Measurements from ENCODE around the gene FOXN3.
A peak's percentile ranks its signal among the peaks of the same experiment; 100 is the strongest.

The FOXN3 gene

DNA sequence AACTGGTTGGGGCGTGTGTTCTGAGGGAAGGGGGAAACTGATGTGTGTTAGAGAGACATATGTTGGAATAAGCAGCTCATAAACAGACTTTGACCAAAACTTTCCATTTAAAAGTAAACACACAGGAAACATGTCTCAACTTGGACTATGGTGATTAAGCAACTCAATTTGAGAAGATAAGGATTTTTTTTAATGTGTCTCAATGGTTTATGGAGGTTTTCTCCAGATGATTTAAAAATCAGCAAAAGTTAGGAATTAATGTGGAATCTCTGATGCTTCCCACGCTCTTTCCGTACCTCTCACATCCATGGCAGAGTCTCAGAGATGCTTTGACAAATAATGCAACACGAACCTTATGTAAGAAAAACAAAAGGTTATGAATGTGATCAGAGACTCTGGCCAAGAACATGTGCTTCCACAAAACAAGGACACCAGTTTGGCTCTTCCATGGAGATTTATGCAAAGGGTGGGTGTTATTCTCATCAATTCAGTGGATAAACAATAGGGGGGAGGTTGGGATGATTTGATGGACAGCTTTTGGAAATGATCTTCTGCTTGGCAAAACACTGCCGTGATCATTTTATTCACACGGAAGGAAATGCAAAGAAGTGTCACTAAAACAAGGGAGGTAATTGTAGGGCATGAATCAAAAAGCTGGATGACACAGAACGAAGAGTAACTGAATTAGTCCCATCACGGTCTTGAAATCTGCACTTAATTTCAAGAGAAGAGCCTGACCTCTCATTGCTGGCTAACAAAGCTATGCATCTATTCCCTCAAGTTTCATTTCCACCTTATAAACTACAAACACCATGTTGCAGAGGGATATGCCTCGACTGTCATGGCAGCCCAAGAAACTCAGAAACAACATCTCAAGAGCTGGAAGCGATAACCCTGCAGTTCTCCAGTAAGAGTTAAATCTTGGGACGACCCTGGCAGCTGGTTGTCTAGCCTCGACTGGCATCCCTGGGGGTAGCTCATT lies 76.5 kb downstream of the FOXN3 start:
- Histone ChIP-seq H3K4me3 (ENCODE audit: insufficient read depth, low read depth, low read length) (no peak overlapping the region), H3K4me1 (ENCODE audit: control insufficient read depth, insufficient read depth, low read length) (peaks cover 58% of the 10 kb centered on the region), H3K27ac (ENCODE audit: insufficient read depth, low read depth, low read length, poor library complexity, severe bottlenecking) (no peak overlapping the region), H3K27me3 (ENCODE audit: control insufficient read depth, insufficient read depth, low read length, poor library complexity, severe bottlenecking) (no peaks in the 10 kb centered on the region), H3K9me3 (ENCODE audit: control insufficient read depth, low read length) (no peaks in the 10 kb centered on the region), H3K36me3 (ENCODE audit: control insufficient read depth, insufficient read depth, low read length) (no peaks in the 10 kb centered on the region)
- WGBS, 2 experiments, result 83 to 88% methylated on average over 11 of the region's 12 CpGs

GRCh38 chr14:89339579-89339978 lies 77.5 kb downstream of the FOXN3 start:
- Histone ChIP-seq H3K4me1 (ENCODE audit: control insufficient read depth, insufficient read depth, low read length) (peaks cover 58% of the 10 kb centered on the region), H3K27me3 (ENCODE audit: control insufficient read depth, insufficient read depth, low read length, poor library complexity, severe bottlenecking) (no peaks in the 10 kb centered on the region), H3K9me3 (ENCODE audit: control insufficient read depth, low read length) (no peaks in the 10 kb centered on the region), H3K36me3 (ENCODE audit: control insufficient read depth, insufficient read depth, low read length) (no peaks in the 10 kb centered on the region), H3K27ac (ENCODE audit: insufficient read depth, low read depth, low read length, poor library complexity, severe bottlenecking) (peak overlapping the region; percentile 2), H3K4me3 (ENCODE audit: insufficient read depth, low read depth, low read length) (no peak overlapping the region)
- WGBS, 2 experiments, result 53 to 57% methylated on average over 8 to 9 of the region's 9 CpGs

DNA sequence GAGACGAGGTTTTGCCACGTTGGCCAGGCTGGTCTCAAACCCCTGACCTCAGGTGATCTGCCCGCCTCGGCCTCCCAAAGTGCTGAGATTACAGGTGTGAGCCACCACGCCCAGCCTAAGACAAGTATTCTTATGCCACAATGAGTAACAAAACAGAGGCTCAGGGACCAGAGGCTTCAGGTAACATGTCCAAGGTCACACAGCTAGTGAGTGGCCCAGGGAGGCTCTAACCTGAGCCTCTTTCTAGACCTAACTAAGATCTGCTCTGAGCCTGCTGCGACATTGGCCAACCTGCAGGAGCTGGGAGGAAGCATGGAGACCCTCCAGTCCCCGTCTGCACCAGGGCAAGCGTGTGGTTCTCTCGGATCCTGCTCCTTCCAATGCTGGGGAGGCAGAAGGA lies 77.9 kb downstream of the FOXN3 start:
- Histone ChIP-seq H3K36me3 (ENCODE audit: control insufficient read depth, insufficient read depth, low read length) (no peaks in the 10 kb centered on the region), H3K4me3 (ENCODE audit: insufficient read depth, low read depth, low read length) (no peak overlapping the region), H3K27ac (ENCODE audit: insufficient read depth, low read depth, low read length, poor library complexity, severe bottlenecking) (peak overlapping the region; percentile 2), H3K4me1 (ENCODE audit: control insufficient read depth, insufficient read depth, low read length) (peaks cover 58% of the 10 kb centered on the region), H3K27me3 (ENCODE audit: control insufficient read depth, insufficient read depth, low read length, poor library complexity, severe bottlenecking) (no peaks in the 10 kb centered on the region), H3K9me3 (ENCODE audit: control insufficient read depth, low read length) (no peaks in the 10 kb centered on the region)
- 93% methylated on average over 9 of the region's 9 CpGs for WGBS, 2 experiments

DNA sequence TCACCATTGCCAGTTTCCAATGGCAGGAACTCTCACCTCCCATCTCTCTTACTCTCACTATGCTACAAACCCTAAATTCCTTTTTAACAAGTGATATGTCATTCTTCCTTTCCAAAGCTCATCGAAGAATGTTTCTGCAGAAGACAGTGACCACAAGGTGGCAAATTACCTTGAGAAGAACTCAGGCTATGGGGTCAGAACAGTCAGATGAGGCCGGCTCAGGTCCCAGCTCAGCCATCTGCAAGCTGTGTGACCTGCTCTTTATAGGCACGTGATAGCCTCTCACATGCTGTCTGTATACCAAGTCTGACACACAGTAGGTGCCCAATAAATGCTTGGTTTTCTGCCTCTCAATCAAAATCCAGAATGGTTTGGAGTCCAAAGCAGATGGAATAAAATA lies 80.7 kb downstream of the FOXN3 start:
- Histone ChIP-seq H3K27me3 (ENCODE audit: control insufficient read depth, insufficient read depth, low read length, poor library complexity, severe bottlenecking) (no peaks in the 10 kb centered on the region), H3K4me3 (ENCODE audit: insufficient read depth, low read depth, low read length) (no peak overlapping the region), H3K4me1 (ENCODE audit: control insufficient read depth, insufficient read depth, low read length) (peaks cover 41% of the 10 kb centered on the region), H3K36me3 (ENCODE audit: control insufficient read depth, insufficient read depth, low read length) (no peaks in the 10 kb centered on the region), H3K9me3 (ENCODE audit: control insufficient read depth, low read length) (no peaks in the 10 kb centered on the region), H3K27ac (ENCODE audit: insufficient read depth, low read depth, low read length, poor library complexity, severe bottlenecking) (no peak overlapping the region)
- 73 to 75% methylated on average over 3 of the region's 3 CpGs for WGBS, 2 experiments

GRCh38 chr14:89332031-89332430 lies 85.0 kb downstream of the FOXN3 start:
- no peaks in the 10 kb centered on the region for H3K27me3 ChIP-seq (ENCODE audit: control insufficient read depth, insufficient read depth, low read length, poor library complexity, severe bottlenecking)
- 91 to 99% methylated on average over 3 of the region's 3 CpGs for WGBS, 2 experiments

DNA sequence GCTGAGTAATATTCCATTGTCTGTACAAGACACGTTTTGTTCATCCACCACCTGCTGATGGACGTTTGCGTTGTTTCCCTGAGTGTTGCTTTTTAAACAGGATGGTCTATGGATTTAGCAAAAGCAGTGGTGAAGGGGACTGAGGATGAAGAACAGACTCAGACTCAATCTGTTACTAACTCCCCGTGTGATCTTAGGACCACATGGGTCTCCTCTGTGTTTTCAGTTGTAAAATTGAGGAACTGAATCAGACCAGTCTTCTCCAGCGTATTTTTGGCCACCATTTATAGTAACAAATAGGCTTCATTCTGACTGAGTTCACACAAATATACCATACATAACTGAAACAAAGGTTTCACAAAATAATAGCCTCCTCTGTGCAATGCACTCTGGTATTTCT lies 85.6 kb downstream of the FOXN3 start:
- H3K4me1 ChIP-seq (ENCODE audit: control insufficient read depth, insufficient read depth, low read length), result no peaks in the 10 kb centered on the region
- no peak overlapping the region for H3K27ac ChIP-seq (ENCODE audit: insufficient read depth, low read depth, low read length, poor library complexity, severe bottlenecking)
- 91 to 97% methylated on average over 5 of the region's 5 CpGs for WGBS, 2 experiments

More at GRCh38 chr14:89332031-89332430, 85.0 kb downstream of the FOXN3 start:
- Histone ChIP-seq H3K36me3 (ENCODE audit: control insufficient read depth, insufficient read depth, low read length) (no peaks in the 10 kb centered on the region), H3K9me3 (ENCODE audit: control insufficient read depth, low read length) (no peaks in the 10 kb centered on the region), H3K4me3 (ENCODE audit: insufficient read depth, low read depth, low read length) (no peak overlapping the region), H3K27ac (ENCODE audit: insufficient read depth, low read depth, low read length, poor library complexity, severe bottlenecking) (no peak overlapping the region), H3K4me1 (ENCODE audit: control insufficient read depth, insufficient read depth, low read length) (peaks cover 5% of the 10 kb centered on the region)

DNA sequence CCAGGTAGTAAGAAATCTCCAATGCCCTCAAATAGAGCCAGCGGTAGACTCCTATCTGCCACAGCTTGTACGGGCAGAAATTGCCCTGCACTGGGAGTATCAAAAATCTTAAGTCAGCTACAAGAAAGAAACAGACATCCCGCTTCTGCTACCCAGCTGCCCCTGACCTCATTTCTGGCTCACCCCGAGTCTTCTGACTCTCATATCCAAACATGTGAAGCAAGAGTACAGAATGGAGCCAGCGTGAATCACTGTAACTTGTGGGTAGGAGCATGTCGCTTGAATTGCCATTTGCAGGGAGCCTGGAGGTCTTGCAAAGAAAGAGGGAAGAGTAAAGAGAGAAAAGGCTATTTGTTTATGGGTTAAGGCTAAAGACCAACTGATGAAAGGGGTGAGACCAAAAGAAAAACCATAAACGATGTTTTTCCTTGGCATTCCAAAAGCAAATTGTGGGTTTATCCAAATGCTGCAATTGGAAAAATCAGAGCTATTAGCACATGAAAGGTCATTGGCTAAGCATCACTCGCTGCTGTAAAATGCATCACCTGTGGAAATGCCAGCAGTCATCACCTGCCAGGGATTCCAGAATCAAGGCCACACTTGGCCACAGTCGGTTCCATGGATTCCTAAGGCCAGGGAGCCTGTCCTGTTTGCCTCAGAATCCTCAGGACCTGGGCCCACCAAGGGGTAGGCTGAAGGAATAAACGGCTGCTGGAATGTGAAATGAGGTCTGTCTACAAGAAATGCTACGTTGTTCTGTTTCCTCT lies 86.6 kb downstream of the FOXN3 start:
- H3K27me3 ChIP-seq (ENCODE audit: control insufficient read depth, insufficient read depth, low read length, poor library complexity, severe bottlenecking), result no peaks in the 10 kb centered on the region
- WGBS, 2 experiments, result 92 to 94% methylated on average over 11 of the region's 11 CpGs
- H3K4me1 ChIP-seq (ENCODE audit: control insufficient read depth, insufficient read depth, low read length), result no peaks in the 10 kb centered on the region
- no peaks in the 10 kb centered on the region for H3K36me3 ChIP-seq (ENCODE audit: control insufficient read depth, insufficient read depth, low read length)
- H3K27ac ChIP-seq (ENCODE audit: insufficient read depth, low read depth, low read length, poor library complexity, severe bottlenecking), result no peak overlapping the region
- no peaks in the 10 kb centered on the region for H3K9me3 ChIP-seq (ENCODE audit: control insufficient read depth, low read length)
- H3K4me3 ChIP-seq (ENCODE audit: insufficient read depth, low read depth, low read length), result no peak overlapping the region

More for the DNA sequence above, 85.6 kb downstream of the FOXN3 start:
- Histone ChIP-seq H3K36me3 (ENCODE audit: control insufficient read depth, insufficient read depth, low read length) (no peaks in the 10 kb centered on the region), H3K9me3 (ENCODE audit: control insufficient read depth, low read length) (no peaks in the 10 kb centered on the region), H3K27me3 (ENCODE audit: control insufficient read depth, insufficient read depth, low read length, poor library complexity, severe bottlenecking) (no peaks in the 10 kb centered on the region), H3K4me3 (ENCODE audit: insufficient read depth, low read depth, low read length) (no peak overlapping the region)

DNA sequence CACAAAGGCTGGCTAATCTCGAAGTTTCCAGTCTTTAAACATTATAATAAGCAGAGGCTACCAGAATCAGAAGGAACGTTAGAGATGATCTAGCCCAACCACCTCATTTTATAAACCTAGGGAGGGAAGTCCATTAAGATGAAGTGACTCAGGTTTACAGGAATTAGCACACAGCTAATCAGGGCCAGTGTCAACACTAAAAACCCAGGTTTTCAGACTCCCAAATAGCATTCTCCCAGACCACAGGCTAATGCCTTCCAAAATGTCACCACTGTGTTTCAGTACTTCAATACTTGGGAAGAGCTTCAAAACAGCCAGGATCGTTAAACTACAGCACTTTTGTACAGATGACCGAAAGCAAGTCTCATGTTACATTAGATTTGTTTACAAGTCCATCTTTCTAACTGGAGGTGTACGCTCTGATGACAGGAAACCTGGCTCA lies 89.2 kb downstream of the FOXN3 start:
- H3K4me3 ChIP-seq (ENCODE audit: insufficient read depth, low read depth, low read length), result no peak overlapping the region
- H3K9me3 ChIP-seq (ENCODE audit: control insufficient read depth, low read length), result no peaks in the 10 kb centered on the region
- no peaks in the 10 kb centered on the region for H3K36me3 ChIP-seq (ENCODE audit: control insufficient read depth, insufficient read depth, low read length)
- H3K4me1 ChIP-seq (ENCODE audit: control insufficient read depth, insufficient read depth, low read length), result no peaks in the 10 kb centered on the region
- H3K27ac ChIP-seq (ENCODE audit: insufficient read depth, low read depth, low read length, poor library complexity, severe bottlenecking), result no peak overlapping the region
- H3K27me3 ChIP-seq (ENCODE audit: control insufficient read depth, insufficient read depth, low read length, poor library complexity, severe bottlenecking), result no peaks in the 10 kb centered on the region
- WGBS, 2 experiments, result 82 to 89% methylated on average over 5 of the region's 5 CpGs

DNA sequence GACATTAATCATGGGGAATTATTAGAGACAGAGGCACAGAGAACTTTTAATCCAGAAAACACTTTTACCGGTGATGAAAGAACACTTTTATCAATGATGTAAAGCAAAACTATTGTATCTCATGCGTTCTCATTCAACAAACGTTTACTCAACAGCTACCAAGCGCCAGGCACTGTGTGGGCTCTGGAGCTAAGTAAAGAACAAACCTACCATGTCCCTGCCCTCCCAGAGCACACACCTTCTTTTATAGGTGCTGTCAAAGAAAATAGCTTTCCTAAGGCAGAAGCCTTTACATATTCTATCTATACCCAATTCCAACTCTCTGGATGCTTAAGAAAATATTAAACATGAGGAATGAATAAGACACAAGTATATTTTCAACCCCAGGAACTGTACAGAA lies 91.1 kb downstream of the FOXN3 start:
- Histone ChIP-seq H3K9me3 (ENCODE audit: control insufficient read depth, low read length) (no peaks in the 10 kb centered on the region), H3K36me3 (ENCODE audit: control insufficient read depth, insufficient read depth, low read length) (no peaks in the 10 kb centered on the region), H3K27ac (ENCODE audit: insufficient read depth, low read depth, low read length, poor library complexity, severe bottlenecking) (no peak overlapping the region), H3K4me3 (ENCODE audit: insufficient read depth, low read depth, low read length) (no peak overlapping the region), H3K27me3 (ENCODE audit: control insufficient read depth, insufficient read depth, low read length, poor library complexity, severe bottlenecking) (no peaks in the 10 kb centered on the region), H3K4me1 (ENCODE audit: control insufficient read depth, insufficient read depth, low read length) (no peaks in the 10 kb centered on the region)
- 95 to 98% methylated on average over 4 of the region's 4 CpGs for WGBS, 2 experiments

- Histone ChIP-seq H3K27ac (ENCODE audit: insufficient read depth, low read depth, low read length, poor library complexity, severe bottlenecking) (no peak overlapping the region), H3K27me3 (ENCODE audit: control insufficient read depth, insufficient read depth, low read length, poor library complexity, severe bottlenecking) (no peaks in the 10 kb centered on the region), H3K36me3 (ENCODE audit: control insufficient read depth, insufficient read depth, low read length) (no peaks in the 10 kb centered on the region), H3K4me1 (ENCODE audit: control insufficient read depth, insufficient read depth, low read length) (no peaks in the 10 kb centered on the region), H3K4me3 (ENCODE audit: insufficient read depth, low read depth, low read length) (no peak overlapping the region), H3K9me3 (ENCODE audit: control insufficient read depth, low read length) (no peaks in the 10 kb centered on the region)
- WGBS, 2 experiments, result 80 to 90% methylated on average over 1 of the region's 2 CpGs
Observed at GRCh38 chr14:89325299-89325883, 91.6 kb downstream of the FOXN3 start.

Measured in ectodermal cell (in vitro differentiated cells).